Panc1 (cell line): ENCODE results near the gene FIBIN. TPM values are rescaled to one million over a fixed set of nuclear protein-coding genes. Genes with fewer than 3 reads are reported as not detected.

Source experiments
- ATAC-seq: fragments of 200-7000 bp; cut with Tn5 transposase; 2 replicates; pipeline ENCODE4 v1.9.1; 2020; ENCODE audit warnings: mild to moderate bottlenecking, moderate library complexity
- BruUV-seq: library from RNA; stranded (reverse); fragments of 400-500 nt; replicated peaks from 2 replicates; lab custom pipeline; 2021; lab: Mats Ljungman, UMichigan
- CTCF ChIA-PET: fragments of 300-600 bp; sonication (Branson Sonifier 250); formaldehyde crosslinking; loops from one replicate; lab custom pipeline; 2022; ENCODE audit warnings: antibody characterized with exemption; lab: Charles Lee
- POLR2A ChIA-PET: fragments of 300-600 bp; sonication (Branson Sonifier 250); formaldehyde crosslinking; loops from one replicate; lab custom pipeline; 2022; ENCODE audit warnings: antibody characterized with exemption; lab: Charles Lee
- DNase-seq: peaks from one replicate; pipeline ENCODE4 v3.0.0-alpha.2; 2010; ENCODE audit warnings: low read depth, low spot score
- H3K27ac ChIP-seq: 2 replicates; pipeline ENCODE4 v1.5.1; 2011; ENCODE audit warnings: mild to moderate bottlenecking, low read length, inconsistent platforms
- H3K27me3 ChIP-seq: fragments of 200-500 bp; sonication (Bioruptor generic); 2 replicates; pipeline ENCODE4 v1.6.0; 2014; ENCODE audit warnings: low read length, inconsistent platforms; ENCODE audit not compliant: control insufficient read depth, insufficient read depth
- H3K36me3 ChIP-seq: fragments of 200-500 bp; sonication (Bioruptor generic); 2 replicates; pipeline ENCODE4 v1.5.1; 2014; ENCODE audit warnings: inconsistent platforms, mild to moderate bottlenecking, low read length, moderate library complexity; ENCODE audit not compliant: control insufficient read depth, insufficient read depth
- H3K4me1 ChIP-seq: 2 replicates; pipeline ENCODE4 v1.5.1; 2011; ENCODE audit warnings: inconsistent platforms, mild to moderate bottlenecking, low read length, moderate library complexity; ENCODE audit not compliant: control insufficient read depth, insufficient read depth
- H3K4me3 ChIP-seq, 2 experiments: 2 replicates each; pipeline ENCODE4 v1.5.1; 2011 to 2012; ENCODE audit warnings: low read depth in 2 of 2, low read length in 2 of 2, mild to moderate bottlenecking in 2 of 2, inconsistent platforms in 1 of 2, moderate library complexity in 1 of 2
- H3K9me3 ChIP-seq: fragments of 200-500 bp; sonication (Bioruptor generic); 2 replicates; pipeline ENCODE4 v1.5.1; 2014; ENCODE audit warnings: low read depth, mild to moderate bottlenecking, inconsistent platforms, low read length, moderate library complexity; ENCODE audit not compliant: control insufficient read depth, insufficient read depth
- POLR2AphosphoS5 ChIP-seq: IDR thresholded peaks from 2 replicates; pipeline ENCODE4 v1.6.1; 2012; ENCODE audit warnings: mild to moderate bottlenecking, low read depth, low read length, moderate library complexity
- SIN3A ChIP-seq: IDR thresholded peaks from 2 replicates; pipeline ENCODE4 v1.6.1; 2012; ENCODE audit warnings: low read depth, mild to moderate bottlenecking, low read length, moderate library complexity, borderline replicate concordance; ENCODE audit not compliant: insufficient read depth
- TCF7L2 ChIP-seq: IDR thresholded peaks from 2 replicates; pipeline ENCODE4 v1.6.1; 2011; ENCODE audit warnings: mild to moderate bottlenecking, low read depth, low read length, inconsistent platforms
- in situ Hi-C: cut with HindIII; loops from 2 replicates; pipeline ENCODE4 v1.10.0; 2016; ENCODE audit warnings: low sequenced_read_pairs, low pct_unique_long_range_greater_than_20kb
- intact Hi-C: fragments of 100-400 bp; cut with micrococcal nuclease; formaldehyde crosslinking; loops from one replicate; pipeline ENCODE4 v1.10.0; 2022; ENCODE audit not compliant: unreplicated experiment
- total RNA-seq: library from RNA; stranded (reverse); gene quantifications from one replicate; pipeline ENCODE4 v1.2.1, GENCODE V29; 2021; ENCODE audit not compliant: unreplicated experiment
- TF ChIP-seq, protein P1 (sequence below): fragments of 450-650 bp; IDR thresholded peaks from 2 replicates; pipeline ENCODE4 v1.5.1; 2017; ENCODE audit warnings: mild to moderate bottlenecking
- TF ChIP-seq, protein P2 (sequence below), 2 experiments: IDR thresholded peaks; 2 replicates each; pipeline ENCODE4 v1.6.1; 2011 to 2012; ENCODE audit warnings: low read depth in 2 of 2, control low read depth in 1 of 2, low read length in 1 of 2, mild to moderate bottlenecking in 1 of 2, moderate library complexity in 1 of 2; ENCODE audit not compliant: insufficient read depth in 1 of 2

The FIBIN gene
- total RNA-seq, 1 experiment from 2014 or later, result not detected

DNA sequence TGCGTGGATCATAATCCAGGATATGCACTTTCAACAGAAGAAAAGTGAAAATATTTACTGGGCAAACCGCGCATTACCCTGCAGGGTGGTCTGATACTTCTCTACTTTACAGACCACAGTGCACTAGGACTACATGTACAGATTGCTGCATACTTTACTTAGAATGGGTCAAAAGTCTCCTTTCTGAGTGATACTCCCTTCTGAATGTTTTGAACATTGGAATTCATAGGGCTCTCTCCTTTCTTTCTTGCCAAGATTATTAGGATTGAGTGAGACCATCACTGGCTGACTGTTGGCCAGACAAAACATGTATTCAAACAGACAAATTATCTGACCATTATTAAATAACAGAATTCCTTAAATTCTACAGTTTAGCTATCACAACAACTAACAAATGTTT, 6.6 kb upstream of the FIBIN start:
- DNase-seq (no peak), ATAC-seq (no peak)
- no peaks in the 10 kb centered on the region for H3K4me1 ChIP-seq
- H3K36me3 ChIP-seq, result no peaks in the 10 kb centered on the region
- no peak overlapping the region for H3K4me3 ChIP-seq
- H3K27me3 ChIP-seq, result no peaks in the 10 kb centered on the region
- no peak overlapping the region for H3K27ac ChIP-seq
- ChIA-PET CTCF (no interaction called here), POLR2A (no interaction called here)
- TF ChIP-seq POLR2AphosphoS5 (no peak), TCF7L2 (no peak), SIN3A (no peak)
- TF ChIP-seq, protein P1, sequence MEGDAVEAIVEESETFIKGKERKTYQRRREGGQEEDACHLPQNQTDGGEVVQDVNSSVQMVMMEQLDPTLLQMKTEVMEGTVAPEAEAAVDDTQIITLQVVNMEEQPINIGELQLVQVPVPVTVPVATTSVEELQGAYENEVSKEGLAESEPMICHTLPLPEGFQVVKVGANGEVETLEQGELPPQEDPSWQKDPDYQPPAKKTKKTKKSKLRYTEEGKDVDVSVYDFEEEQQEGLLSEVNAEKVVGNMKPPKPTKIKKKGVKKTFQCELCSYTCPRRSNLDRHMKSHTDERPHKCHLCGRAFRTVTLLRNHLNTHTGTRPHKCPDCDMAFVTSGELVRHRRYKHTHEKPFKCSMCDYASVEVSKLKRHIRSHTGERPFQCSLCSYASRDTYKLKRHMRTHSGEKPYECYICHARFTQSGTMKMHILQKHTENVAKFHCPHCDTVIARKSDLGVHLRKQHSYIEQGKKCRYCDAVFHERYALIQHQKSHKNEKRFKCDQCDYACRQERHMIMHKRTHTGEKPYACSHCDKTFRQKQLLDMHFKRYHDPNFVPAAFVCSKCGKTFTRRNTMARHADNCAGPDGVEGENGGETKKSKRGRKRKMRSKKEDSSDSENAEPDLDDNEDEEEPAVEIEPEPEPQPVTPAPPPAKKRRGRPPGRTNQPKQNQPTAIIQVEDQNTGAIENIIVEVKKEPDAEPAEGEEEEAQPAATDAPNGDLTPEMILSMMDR, result no peak
- TF ChIP-seq, protein P2, sequence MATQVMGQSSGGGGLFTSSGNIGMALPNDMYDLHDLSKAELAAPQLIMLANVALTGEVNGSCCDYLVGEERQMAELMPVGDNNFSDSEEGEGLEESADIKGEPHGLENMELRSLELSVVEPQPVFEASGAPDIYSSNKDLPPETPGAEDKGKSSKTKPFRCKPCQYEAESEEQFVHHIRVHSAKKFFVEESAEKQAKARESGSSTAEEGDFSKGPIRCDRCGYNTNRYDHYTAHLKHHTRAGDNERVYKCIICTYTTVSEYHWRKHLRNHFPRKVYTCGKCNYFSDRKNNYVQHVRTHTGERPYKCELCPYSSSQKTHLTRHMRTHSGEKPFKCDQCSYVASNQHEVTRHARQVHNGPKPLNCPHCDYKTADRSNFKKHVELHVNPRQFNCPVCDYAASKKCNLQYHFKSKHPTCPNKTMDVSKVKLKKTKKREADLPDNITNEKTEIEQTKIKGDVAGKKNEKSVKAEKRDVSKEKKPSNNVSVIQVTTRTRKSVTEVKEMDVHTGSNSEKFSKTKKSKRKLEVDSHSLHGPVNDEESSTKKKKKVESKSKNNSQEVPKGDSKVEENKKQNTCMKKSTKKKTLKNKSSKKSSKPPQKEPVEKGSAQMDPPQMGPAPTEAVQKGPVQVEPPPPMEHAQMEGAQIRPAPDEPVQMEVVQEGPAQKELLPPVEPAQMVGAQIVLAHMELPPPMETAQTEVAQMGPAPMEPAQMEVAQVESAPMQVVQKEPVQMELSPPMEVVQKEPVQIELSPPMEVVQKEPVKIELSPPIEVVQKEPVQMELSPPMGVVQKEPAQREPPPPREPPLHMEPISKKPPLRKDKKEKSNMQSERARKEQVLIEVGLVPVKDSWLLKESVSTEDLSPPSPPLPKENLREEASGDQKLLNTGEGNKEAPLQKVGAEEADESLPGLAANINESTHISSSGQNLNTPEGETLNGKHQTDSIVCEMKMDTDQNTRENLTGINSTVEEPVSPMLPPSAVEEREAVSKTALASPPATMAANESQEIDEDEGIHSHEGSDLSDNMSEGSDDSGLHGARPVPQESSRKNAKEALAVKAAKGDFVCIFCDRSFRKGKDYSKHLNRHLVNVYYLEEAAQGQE (IDR thresholded peaks at IDR 0.05; ENCODE audit: insufficient read depth in 1 of 2, low read depth in 2 of 2, low read length in 1 of 2), result no peak
- BruUV-seq, result no TSS peak
- in situ Hi-C loops, result no loop called here
- no peaks in the 10 kb centered on the region for H3K9me3 ChIP-seq
- intact Hi-C loops, result no loop called here

DNA sequence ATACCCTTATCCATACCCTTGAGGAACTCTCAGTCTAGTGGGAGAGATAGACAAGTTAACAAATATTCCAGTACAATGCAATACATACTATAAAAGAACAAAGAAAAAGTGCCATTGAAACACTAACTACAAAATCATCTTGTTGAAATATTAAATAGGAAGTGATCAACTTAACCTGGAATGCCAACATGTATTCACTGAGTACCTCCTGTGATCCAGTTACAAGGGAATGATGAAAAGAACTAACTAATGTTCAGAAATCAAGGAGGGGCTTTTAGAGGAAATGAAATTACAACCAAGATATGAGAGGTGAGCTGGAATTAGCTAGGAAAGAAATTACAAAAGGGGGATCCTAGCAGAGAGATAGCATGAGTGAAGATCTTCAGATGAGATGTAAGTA, 6.2 kb upstream of the FIBIN start:
- DNase-seq (no peak), ATAC-seq (no peak)
- no TSS peak for BruUV-seq
- in situ Hi-C loops, result no loop called here
- intact Hi-C loops, result no loop called here
- TF ChIP-seq POLR2AphosphoS5 (no peak), TCF7L2 (no peak), SIN3A (no peak)
- TF ChIP-seq, protein P1, result no peak
- TF ChIP-seq, protein P2 (IDR thresholded peaks at IDR 0.05; ENCODE audit: insufficient read depth in 1 of 2, low read depth in 2 of 2, low read length in 1 of 2), result no peak
- Histone ChIP-seq H3K4me1 (no peaks in the 10 kb centered on the region), H3K27me3 (no peaks in the 10 kb centered on the region), H3K4me3 (no peak overlapping the region), H3K9me3 (no peaks in the 10 kb centered on the region), H3K27ac (no peak overlapping the region), H3K36me3 (no peaks in the 10 kb centered on the region)
- POLR2A ChIA-PET, result no interaction called here
- CTCF ChIA-PET, result no interaction called here
